GM12878 (cell line): ENCODE results near the gene CRIM1. TPM values are rescaled to one million over a fixed set of nuclear protein-coding genes. Genes with fewer than 3 reads are reported as not detected.

ENCODE experiments used
- ATAC-seq: fragments of 200-7000 bp; cut with Tn5 transposase; 3 replicates; pipeline ENCODE4 v1.9.1; 2020; ENCODE audit warnings: mild to moderate bottlenecking, moderate library complexity
- BruUV-seq: library from RNA; stranded (reverse); fragments of 400-500 nt; replicated peaks from 2 replicates; lab custom pipeline; 2021; lab: Mats Ljungman, UMichigan
- CTCF ChIA-PET: fragments of 300-600 bp; sonication (Branson Sonifier 250); formaldehyde crosslinking; extraction: SDS; loops from one replicate; lab custom pipeline; 2021; ENCODE audit warnings: inconsistent platforms; lab: Yijun Ruan, JAX
- POLR2A ChIA-PET: fragments of 350-600 bp; formaldehyde crosslinking; extraction: SDS; loops from one replicate; lab custom pipeline; 2021; ENCODE audit warnings: inconsistent platforms; lab: Charles Lee
- RAD21 ChIA-PET: fragments of 300-600 bp; sonication (Branson Sonifier 250); formaldehyde crosslinking; loops from one replicate; lab custom pipeline; 2023; ENCODE audit warnings: antibody characterized with exemption; ENCODE audit not compliant: unreplicated experiment; lab: Charles Lee
- SMC1A ChIA-PET: fragments of 300-600 bp; sonication (Branson Sonifier 250); formaldehyde crosslinking; loops from one replicate; lab custom pipeline; 2023; ENCODE audit not compliant: unreplicated experiment, uncharacterized antibody; lab: Charles Lee
- DNase-seq: peaks from one replicate; pipeline ENCODE4 v3.0.0-alpha.2; 2011; ENCODE audit warnings: low read depth, low spot score
- FAIRE-seq: peaks from 3 replicates; lab custom pipeline; 2011; peaks lifted over from hg19 to GRCh38; lab: Jason Lieb, UNC
- H2AFZ ChIP-seq: 2 replicates; pipeline ENCODE4 v1.6.0; 2011; ENCODE audit warnings: low read depth, low read length, control low read depth; ENCODE audit not compliant: control insufficient read depth
- H3K27ac ChIP-seq: 2 replicates; pipeline ENCODE4 v1.5.1; 2011; ENCODE audit warnings: control low read depth; ENCODE audit not compliant: control insufficient read depth, insufficient read depth
- H3K27me3 ChIP-seq, 2 experiments: replicated peaks in 1 of 2; 2 replicates each; pipeline versions ENCODE4 v1.6.0 to v1.6.1; 2011; ENCODE audit warnings: low read length in 1 of 2; ENCODE audit not compliant: control insufficient read depth in 2 of 2, insufficient read depth in 2 of 2
- H3K36me3 ChIP-seq, 2 experiments: 2 replicates each; pipeline ENCODE4 v1.5.1; 2011; ENCODE audit warnings: low read length in 1 of 2; ENCODE audit not compliant: control insufficient read depth in 2 of 2, insufficient read depth in 2 of 2
- H3K4me1 ChIP-seq: 2 replicates; pipeline ENCODE4 v1.6.1; 2011; ENCODE audit warnings: mild to moderate bottlenecking, low read length, moderate library complexity, mixed read lengths; ENCODE audit not compliant: control insufficient read depth, insufficient read depth
- H3K4me2 ChIP-seq: 2 replicates; pipeline ENCODE4 v1.6.0; 2011; ENCODE audit warnings: control low read depth; ENCODE audit not compliant: control insufficient read depth, insufficient read depth
- H3K4me3 ChIP-seq: fragments of 200-600 bp; sonication (generic); 2 replicates; pipeline ENCODE4 v1.5.1; 2016
- H3K79me2 ChIP-seq: 2 replicates; pipeline ENCODE4 v1.6.0; 2011; ENCODE audit warnings: low read length; ENCODE audit not compliant: control insufficient read depth, insufficient read depth
- H3K9ac ChIP-seq: 2 replicates; pipeline ENCODE4 v1.8.0; 2011; ENCODE audit warnings: low read length, control low read depth, mixed read lengths; ENCODE audit not compliant: control insufficient read depth, insufficient read depth
- H3K9me3 ChIP-seq: replicated peaks from 3 replicates; pipeline ENCODE4 v1.5.1; 2011; ENCODE audit warnings: mild to moderate bottlenecking, low read length; ENCODE audit not compliant: control insufficient read depth, insufficient read depth
- H4K20me1 ChIP-seq: 2 replicates; pipeline ENCODE4 v1.6.0; 2011; ENCODE audit not compliant: control insufficient read depth, insufficient read depth
- E2F8 ChIP-seq: fragments of 450-650 bp; IDR thresholded peaks from 2 replicates; pipeline ENCODE4 v1.6.1; 2018; ENCODE audit warnings: mild to moderate bottlenecking, low read depth, moderate library complexity; ENCODE audit not compliant: partially characterized antibody
- EED ChIP-seq: sonication (generic); IDR thresholded peaks from 2 replicates; pipeline ENCODE4 v1.6.1; 2016; ENCODE audit warnings: antibody characterized with exemption, low read depth
- IRF3 ChIP-seq: fragments of 450-650 bp; IDR thresholded peaks from 2 replicates; pipeline ENCODE4 v1.6.1; 2014; ENCODE audit warnings: mild to moderate bottlenecking
- MLLT1 ChIP-seq: fragments of 450-650 bp; IDR thresholded peaks from 2 replicates; pipeline ENCODE4 v1.6.1; 2016; ENCODE audit warnings: mild to moderate bottlenecking
- NR2C2 ChIP-seq: IDR thresholded peaks from 2 replicates; pipeline ENCODE4 v1.6.1; 2011; ENCODE audit warnings: borderline replicate concordance, low read depth; ENCODE audit not compliant: control insufficient read depth, insufficient read length
- PAX8 ChIP-seq: fragments of 450-650 bp; IDR thresholded peaks from 2 replicates; pipeline ENCODE4 v1.6.1; 2017; ENCODE audit warnings: mild to moderate bottlenecking, moderate library complexity
- RUNX3 ChIP-seq: IDR thresholded peaks from 2 replicates; pipeline ENCODE4 v1.6.1; 2012; ENCODE audit warnings: low read length, inconsistent platforms
- SIN3A ChIP-seq: IDR thresholded peaks from 2 replicates; pipeline ENCODE4 v1.6.1; 2012; ENCODE audit warnings: low read depth, low read length, improper control_type of control experiment
- SMARCA5 ChIP-seq: fragments of 450-650 bp; IDR thresholded peaks from 2 replicates; pipeline ENCODE4 v1.6.1; 2017; ENCODE audit warnings: mild to moderate bottlenecking
- SP1 ChIP-seq: IDR thresholded peaks from one replicate; pipeline ENCODE4 v1.6.1; 2011; ENCODE audit warnings: low read depth, low read length
- STAT3 ChIP-seq: IDR thresholded peaks from 2 replicates; pipeline ENCODE4 v1.6.1; 2011; ENCODE audit warnings: low read depth, low read length, improper control_type of control experiment
- SUPT20H ChIP-seq: IDR thresholded peaks from 2 replicates; pipeline ENCODE4 v1.6.1; 2011; ENCODE audit warnings: low read depth, mild to moderate bottlenecking, low read length, moderate library complexity, borderline replicate concordance; ENCODE audit not compliant: control insufficient read depth
- TAF1 ChIP-seq: IDR thresholded peaks from 2 replicates; pipeline ENCODE4 v1.6.1; 2011; ENCODE audit warnings: mild to moderate bottlenecking, low read depth, low read length, borderline replicate concordance
- TCF3 ChIP-seq: IDR thresholded peaks from 2 replicates; pipeline ENCODE4 v1.6.1; 2012; ENCODE audit warnings: low read depth, mild to moderate bottlenecking, low read length, borderline replicate concordance; ENCODE audit not compliant: insufficient read depth
- ZBTB33 ChIP-seq: fragments of 450-650 bp; IDR thresholded peaks from 2 replicates; pipeline ENCODE4 v1.6.1; 2017; ENCODE audit warnings: mild to moderate bottlenecking
- ZZZ3 ChIP-seq: IDR thresholded peaks from 2 replicates; pipeline ENCODE4 v1.6.1; 2011; ENCODE audit warnings: low read depth; ENCODE audit not compliant: control insufficient read depth, insufficient read length
- WGBS: methylation state at CpG from one replicate; pipeline ENCODE4 v1.1.6; 2016; ENCODE audit warnings: low lambda C conversion rate; ENCODE audit not compliant: insufficient replicate concordance, insufficient coverage; ENCODE audit errors: missing lambda C conversion rate; 5-methylcytosine and 5-hydroxymethylcytosine counted together
- in situ Hi-C: fragments of 300-500 bp; cut with MboI; formaldehyde crosslinking; loops from 9 replicates; pipeline ENCODE4 v1.14.3; 2018; ENCODE audit warnings: mixed read lengths
- intact Hi-C: fragments of 100-400 bp; cut with micrococcal nuclease; formaldehyde crosslinking; loops from one replicate; pipeline ENCODE4 v1.14.2; 2022; ENCODE audit not compliant: unreplicated experiment
- polyA plus RNA-seq, 11 experiments: library from polyadenylated mRNA; depleted of rRNA in 4 of 11; unstranded in 6 of 11; stranded (reverse) in 5 of 11; fragments of >200 nt; fragmentation: Nextera tagmentation in 4 of 11; fragmentation: Illumina TruSeq in 1 of 11; extraction: Ambion mirVana in 4 of 11; extraction: Trizol in 1 of 11; gene quantifications; 1 replicate in 1 of 11; 2 replicates in 10 of 11; pipeline versions ENCODE4 v1.2.1 to v1.2.3, GENCODE V29; 2011 to 2016; ENCODE audit warnings: inconsistent platforms in 2 of 11, missing spikeins in 2 of 11, low read depth in 1 of 11
- total RNA-seq, 4 experiments: library from RNA; depleted of rRNA in 3 of 4; stranded (reverse); fragments of >200 nt in 3 of 4; fragmentation: Illumina TruSeq in 1 of 4; extraction: Trizol in 1 of 4; gene quantifications; 2 replicates each; pipeline versions ENCODE4 v1.2.1 to v1.2.3, GENCODE V29; 2013 to 2021

CRIM1 gene
- total and polyA plus RNA-seq, 10 of the 15 experiments (the other 5 are each of a cell fraction or from before 2014, with no cell fraction given) = 0.42 to 7.4 (median 3.1) TPM

- TF ChIP-seq ZZZ3 = no peak
- TF ChIP-seq, all 136 proteins: peak for 0
These were observed 228.7 kb downstream of the CRIM1 start (continued) for GRCh38 chr2:36584148-36584794.

GRCh38 chr2:36586672-36587071, 231.1 kb downstream of the CRIM1 start:
- no peaks in the 10 kb centered on the region for H3K4me1 ChIP-seq
- intact Hi-C loops = no loop called here
- no peak overlapping the region for H3K9ac ChIP-seq
- DNase-seq (no peak), ATAC-seq (no peak), FAIRE-seq (no peak)
- ChIA-PET POLR2A (no interaction called here), SMC1A (interaction anchor here (0.9 kb wide), 1 partner anchor 18 kb away, joined by 3 read pairs; no protein-coding TSS in a partner anchor), CTCF (no interaction called here), RAD21 (no interaction called here)
- H3K36me3 ChIP-seq = peaks cover 2 to 9% of the 10 kb centered on the region in 2 experiments; a peak in 3 of 4 replicates
- 100% methylated on average over 6 of the region's 6 CpGs for WGBS
- no peaks in the 10 kb centered on the region for H3K9me3 ChIP-seq
- no peak overlapping the region for H3K4me3 ChIP-seq
- no peak overlapping the region for H3K27ac ChIP-seq
- no peak overlapping the region for H3K4me2 ChIP-seq
- H4K20me1 ChIP-seq = no peaks in the 10 kb centered on the region
- no peak overlapping the region for H2AFZ ChIP-seq
- in situ Hi-C loops = no loop called here
- no TSS peak for BruUV-seq
- no peaks in the 10 kb centered on the region for H3K27me3 ChIP-seq
- H3K79me2 ChIP-seq = no peaks in the 10 kb centered on the region; the same call in 1 of the 2 replicates
- no peak for TF ChIP-seq SUPT20H
- no peak for TF ChIP-seq IRF3
- no peak for TF ChIP-seq TAF1
- TF ChIP-seq MLLT1 = no peak
- TF ChIP-seq SMARCA5 = no peak
- TF ChIP-seq STAT3 = no peak
- TF ChIP-seq TCF3 = no peak
- no peak for TF ChIP-seq E2F8
- no peak for TF ChIP-seq EED
- no peak for TF ChIP-seq PAX8
- TF ChIP-seq NR2C2 = no peak
- TF ChIP-seq ZBTB33 = no peak
- TF ChIP-seq SIN3A = no peak
- TF ChIP-seq RUNX3 = no peak
- TF ChIP-seq SP1 = no peak
